ENCODE measurements around the gene APBB2. TPM values are rescaled to one million over a fixed set of nuclear protein-coding genes. Genes with fewer than 3 reads are reported as not detected.

APBB2 gene
- total RNA-seq, 1 donor = 3.7 TPM

DNA sequence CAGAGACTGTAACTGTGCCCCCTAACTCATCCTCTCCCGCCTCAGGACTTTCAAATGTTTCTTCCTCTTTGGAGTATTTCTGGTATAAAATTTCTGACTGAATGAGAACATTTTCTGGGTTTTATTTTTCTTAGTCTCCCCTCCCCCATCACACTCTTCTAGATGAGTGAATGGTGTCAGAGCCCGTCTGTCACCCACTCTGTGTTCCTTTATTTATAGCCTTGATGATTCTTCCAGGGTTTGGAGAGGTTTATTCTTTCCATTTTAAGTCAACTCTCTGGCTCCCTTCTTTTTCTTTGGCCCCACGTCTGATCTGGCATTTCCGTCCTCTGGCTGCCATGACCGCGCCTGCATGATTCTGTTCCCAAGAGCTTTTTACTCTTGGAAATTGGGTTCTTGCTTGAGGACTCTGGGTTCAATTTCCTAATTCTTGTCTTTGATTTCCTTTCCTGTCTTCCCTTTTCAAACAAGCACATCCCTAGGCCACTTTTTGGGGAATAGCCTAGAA is 335.7 kb downstream of the APBB2 start:
- H3K9me3 ChIP-seq (ENCODE audit: low read depth, low read length) = no peaks in the 10 kb centered on the region
- no peaks in the 10 kb centered on the region for H3K27me3 ChIP-seq (ENCODE audit: insufficient read depth, low read length)
- H3K4me1 ChIP-seq (ENCODE audit: insufficient read depth, low read length) = no peaks in the 10 kb centered on the region
- H3K4me3 ChIP-seq (ENCODE audit: low read length) = no peak overlapping the region

DNA sequence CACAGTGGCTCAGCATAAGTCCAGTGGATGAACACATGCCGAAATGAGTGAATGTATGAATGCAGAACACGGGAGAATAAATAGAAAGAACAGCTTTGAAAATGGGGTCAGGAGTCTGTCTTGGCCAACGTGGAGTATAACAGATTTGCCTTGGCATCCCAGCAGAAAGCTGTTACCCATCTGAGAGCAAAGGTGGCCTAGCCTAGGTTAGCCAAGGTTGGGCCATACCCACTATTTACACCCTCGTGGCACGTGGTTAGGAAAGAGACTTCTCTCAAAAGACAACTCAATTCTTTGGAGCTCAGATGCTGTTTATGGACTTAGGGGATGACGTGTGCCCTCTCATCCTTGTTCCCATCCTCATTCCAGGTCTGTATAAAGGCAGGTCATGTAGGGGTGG is 337.3 kb downstream of the APBB2 start:
- H3K9me3 ChIP-seq (ENCODE audit: low read depth, low read length) = no peaks in the 10 kb centered on the region
- H3K4me3 ChIP-seq (ENCODE audit: low read length) = no peak overlapping the region
- no peaks in the 10 kb centered on the region for H3K4me1 ChIP-seq (ENCODE audit: insufficient read depth, low read length)
- no peaks in the 10 kb centered on the region for H3K27me3 ChIP-seq (ENCODE audit: insufficient read depth, low read length)

DNA sequence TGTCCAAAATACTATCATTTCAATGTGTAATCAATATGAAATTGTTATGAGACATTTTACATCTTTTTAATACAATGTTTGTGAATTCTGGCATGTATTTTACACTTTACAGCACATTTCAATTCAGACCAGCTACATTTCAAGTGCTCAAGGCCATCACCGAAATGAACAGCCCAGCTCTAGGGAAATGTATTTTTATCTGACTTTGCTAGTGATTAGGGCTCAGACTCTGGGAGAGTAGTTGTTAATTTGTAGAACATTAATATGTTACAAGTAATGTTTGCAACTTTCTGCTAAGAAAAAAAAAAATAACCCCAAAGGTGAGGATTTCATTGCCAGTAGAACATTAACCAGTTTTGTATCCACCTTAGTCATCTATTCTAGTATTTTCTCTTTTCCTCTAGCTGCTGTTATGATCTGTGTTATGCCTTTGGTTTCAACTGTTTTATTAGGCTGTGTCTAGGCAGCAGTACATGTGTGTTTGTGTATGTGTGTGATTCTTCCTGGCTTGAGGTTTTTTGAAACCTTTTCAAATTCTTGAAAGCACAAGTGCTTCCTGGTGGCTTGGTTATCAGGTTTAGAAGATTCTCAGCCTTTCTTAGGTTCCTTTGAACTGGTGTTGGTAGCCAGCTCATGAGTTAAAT is 338.7 kb downstream of the APBB2 start:
- Histone ChIP-seq H3K4me1 (ENCODE audit: insufficient read depth, low read length) (no peaks in the 10 kb centered on the region), H3K9me3 (ENCODE audit: low read depth, low read length) (no peaks in the 10 kb centered on the region), H3K27me3 (ENCODE audit: insufficient read depth, low read length) (no peaks in the 10 kb centered on the region), H3K4me3 (ENCODE audit: low read length) (no peak overlapping the region)

DNA sequence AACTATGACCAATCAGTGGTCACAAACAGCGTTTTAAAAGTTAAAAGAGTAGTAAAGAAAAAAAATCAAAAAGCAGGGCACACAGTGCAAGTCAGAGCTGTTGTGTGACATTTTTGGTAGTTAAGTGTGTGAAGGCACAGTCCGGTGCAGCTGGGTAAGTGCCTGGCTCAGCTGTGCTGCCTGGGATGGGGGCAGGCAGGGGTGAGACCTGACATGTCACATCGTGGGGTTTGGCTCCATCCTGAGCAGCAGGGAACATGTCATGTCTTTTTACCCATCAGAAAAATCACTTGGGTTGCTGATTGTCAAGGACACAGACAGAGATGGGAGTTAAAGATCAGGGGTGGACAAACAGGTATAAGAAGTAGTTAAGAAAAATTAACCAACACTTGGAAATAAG is 339.4 kb downstream of the APBB2 start:
- no peak overlapping the region for H3K4me3 ChIP-seq (ENCODE audit: low read length)
- H3K27me3 ChIP-seq (ENCODE audit: insufficient read depth, low read length) = no peaks in the 10 kb centered on the region
- H3K9me3 ChIP-seq (ENCODE audit: low read depth, low read length) = no peaks in the 10 kb centered on the region
- H3K4me1 ChIP-seq (ENCODE audit: insufficient read depth, low read length) = no peaks in the 10 kb centered on the region

DNA sequence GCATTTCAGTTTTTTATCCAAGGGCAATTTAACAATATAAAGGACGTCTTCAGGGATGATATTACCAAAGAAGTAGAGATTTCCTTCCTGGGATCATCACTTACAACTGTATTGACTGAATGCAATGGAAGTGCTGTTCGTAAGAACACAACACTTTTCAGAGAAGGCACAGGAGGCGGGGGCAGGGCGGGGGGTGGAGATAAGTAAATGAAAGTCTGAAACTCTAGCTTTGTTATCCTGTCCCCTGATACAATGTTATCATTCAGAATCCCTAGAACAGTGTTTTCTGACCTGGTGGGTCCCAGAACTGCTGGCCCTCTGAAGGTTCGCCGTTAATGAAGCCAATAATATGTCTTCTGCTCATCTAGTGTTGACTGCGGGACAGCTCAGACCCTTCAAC is 340.0 kb downstream of the APBB2 start:
- no peak overlapping the region for H3K4me3 ChIP-seq (ENCODE audit: low read length)
- no peaks in the 10 kb centered on the region for H3K4me1 ChIP-seq (ENCODE audit: insufficient read depth, low read length)
- H3K27me3 ChIP-seq (ENCODE audit: insufficient read depth, low read length) = no peaks in the 10 kb centered on the region
- no peaks in the 10 kb centered on the region for H3K9me3 ChIP-seq (ENCODE audit: low read depth, low read length)

DNA sequence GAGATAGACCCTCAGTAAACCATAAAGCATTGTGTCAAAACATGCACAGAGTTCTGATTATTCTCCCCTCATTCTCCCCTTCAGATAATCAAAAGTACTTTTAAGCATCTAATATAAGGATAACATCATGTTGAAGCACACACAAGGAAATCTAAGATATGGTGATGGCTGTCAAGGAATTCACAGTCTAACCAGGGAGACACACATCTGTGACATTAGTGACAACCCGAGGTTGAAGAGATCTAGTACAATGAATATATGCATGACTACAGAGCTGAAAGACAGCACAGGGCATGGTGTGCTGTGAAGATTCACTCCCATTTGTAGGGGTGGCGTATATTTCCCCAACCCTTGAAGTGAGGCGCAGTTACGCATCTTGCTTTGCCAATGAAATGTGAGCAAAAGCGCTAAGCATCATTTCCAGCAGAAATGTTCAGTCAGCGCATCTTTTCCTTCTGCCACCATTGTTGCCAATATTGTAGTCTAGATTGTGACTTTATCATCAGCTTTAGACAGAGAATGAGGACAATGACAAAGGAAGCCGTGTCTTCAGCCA is 342.6 kb downstream of the APBB2 start:
- H3K27me3 ChIP-seq (ENCODE audit: insufficient read depth, low read length) = no peaks in the 10 kb centered on the region
- no peak overlapping the region for H3K4me3 ChIP-seq (ENCODE audit: low read length)
- no peaks in the 10 kb centered on the region for H3K9me3 ChIP-seq (ENCODE audit: low read depth, low read length)
- no peaks in the 10 kb centered on the region for H3K4me1 ChIP-seq (ENCODE audit: insufficient read depth, low read length)

DNA sequence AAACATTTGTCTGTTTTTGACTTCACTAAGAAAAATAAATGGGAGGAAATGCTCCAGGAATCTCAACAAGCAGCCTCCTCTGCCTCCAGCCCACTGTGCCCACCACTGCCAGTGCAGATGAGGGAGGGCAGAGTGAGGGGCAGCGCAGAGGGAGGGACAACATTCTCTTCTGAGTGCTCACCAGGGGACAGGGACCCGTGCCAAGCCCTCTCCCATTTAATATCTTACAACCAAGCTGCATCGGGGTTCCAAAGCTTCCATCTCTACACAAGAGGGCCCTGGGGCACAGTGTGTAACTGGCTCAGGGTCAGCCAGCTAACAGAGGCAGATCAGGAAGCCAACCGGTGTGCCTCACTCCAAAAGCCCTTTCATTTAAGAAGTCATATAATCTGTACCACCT is 344.2 kb downstream of the APBB2 start:
- Histone ChIP-seq H3K27me3 (ENCODE audit: insufficient read depth, low read length) (no peaks in the 10 kb centered on the region), H3K4me3 (ENCODE audit: low read length) (no peak overlapping the region), H3K4me1 (ENCODE audit: insufficient read depth, low read length) (no peaks in the 10 kb centered on the region), H3K9me3 (ENCODE audit: low read depth, low read length) (no peaks in the 10 kb centered on the region)

DNA sequence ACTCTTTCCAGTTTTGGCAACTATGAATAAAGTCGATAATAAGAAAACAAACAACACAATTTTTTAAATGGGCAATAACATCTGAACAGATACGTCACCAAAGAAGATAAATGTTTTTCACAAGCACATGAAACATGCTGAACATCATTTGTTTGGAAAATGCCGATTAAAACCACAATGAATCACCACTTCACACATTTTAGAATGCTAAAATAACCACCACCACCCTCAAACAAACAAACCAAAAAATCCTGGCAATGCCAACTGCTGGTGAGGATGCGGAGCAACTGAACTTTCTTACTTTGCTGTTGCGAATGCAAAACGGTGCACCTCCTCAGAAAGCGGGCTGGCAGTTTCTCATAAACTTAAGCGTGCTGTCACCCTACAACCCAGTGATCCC is 348.6 kb downstream of the APBB2 start:
- Histone ChIP-seq H3K4me3 (ENCODE audit: low read length) (no peak overlapping the region), H3K27me3 (ENCODE audit: insufficient read depth, low read length) (no peaks in the 10 kb centered on the region), H3K9me3 (ENCODE audit: low read depth, low read length) (no peaks in the 10 kb centered on the region), H3K4me1 (ENCODE audit: insufficient read depth, low read length) (no peaks in the 10 kb centered on the region)

DNA sequence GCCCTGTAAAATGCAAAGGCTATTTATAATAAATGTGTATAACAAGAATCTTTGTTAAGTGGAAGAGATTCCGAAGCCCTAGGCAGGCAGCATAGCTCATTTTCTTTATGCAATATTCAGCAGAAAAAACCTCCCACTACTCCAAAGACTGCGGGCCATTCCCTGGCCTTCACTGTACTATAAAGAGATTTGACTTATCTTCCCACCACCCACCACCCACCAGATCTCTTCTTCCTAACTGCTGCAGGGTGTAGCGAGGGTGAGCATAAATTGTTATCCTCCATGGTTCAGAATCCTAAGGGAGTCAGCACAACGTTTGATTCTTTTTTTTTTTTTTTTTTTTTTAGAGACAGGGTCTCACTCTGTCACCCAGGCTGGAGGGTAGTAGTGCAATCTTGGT is 349.8 kb downstream of the APBB2 start:
- Histone ChIP-seq H3K9me3 (ENCODE audit: low read depth, low read length) (no peaks in the 10 kb centered on the region), H3K4me1 (ENCODE audit: insufficient read depth, low read length) (no peaks in the 10 kb centered on the region), H3K27me3 (ENCODE audit: insufficient read depth, low read length) (no peaks in the 10 kb centered on the region), H3K4me3 (ENCODE audit: low read length) (no peak overlapping the region)

DNA sequence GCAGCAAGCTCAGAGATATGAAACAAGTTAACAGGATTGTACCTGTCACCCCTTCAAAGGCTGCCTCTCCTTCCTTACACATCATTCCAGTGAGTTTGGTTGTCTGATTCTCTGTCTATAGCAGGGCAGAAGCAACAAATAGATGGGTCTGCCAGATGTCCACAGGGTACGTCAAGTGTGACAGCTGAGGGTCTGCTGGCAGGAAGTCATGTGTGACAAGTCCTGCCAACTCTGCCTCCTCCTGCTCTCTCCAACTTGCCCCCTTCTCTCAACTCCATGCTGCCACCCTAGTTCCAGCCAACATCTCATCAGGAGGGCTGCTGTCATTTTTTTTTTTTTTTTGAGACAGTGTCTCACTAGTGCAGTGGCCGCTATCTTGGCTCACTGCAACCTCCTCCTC is 355.4 kb downstream of the APBB2 start:
- H3K27me3 ChIP-seq (ENCODE audit: insufficient read depth, low read length) = peaks cover 8% of the 10 kb centered on the region
- no peak overlapping the region for H3K4me3 ChIP-seq (ENCODE audit: low read length)
- H3K9me3 ChIP-seq (ENCODE audit: low read depth, low read length) = no peaks in the 10 kb centered on the region
- H3K4me1 ChIP-seq (ENCODE audit: insufficient read depth, low read length) = peaks cover 30% of the 10 kb centered on the region

DNA sequence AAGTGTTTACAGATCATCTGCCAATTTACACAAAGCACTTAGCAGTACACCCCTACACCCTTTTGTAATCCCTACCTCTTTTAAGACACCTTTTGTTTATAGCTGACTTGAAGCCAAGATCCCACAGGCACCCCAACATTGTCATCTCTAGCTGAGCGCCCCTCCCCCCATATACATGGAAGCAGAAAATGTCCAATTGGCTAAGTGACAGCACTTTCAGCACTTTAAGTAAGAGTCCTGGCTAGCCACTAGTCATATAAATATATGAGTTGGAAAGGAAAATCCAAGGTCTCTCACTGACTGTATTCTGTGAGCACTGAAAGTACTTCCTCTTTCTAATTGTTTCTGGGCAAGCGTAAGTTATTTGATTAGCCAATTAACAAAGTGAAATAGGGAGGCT is 356.4 kb downstream of the APBB2 start:
- H3K4me3 ChIP-seq (ENCODE audit: low read length) = no peak overlapping the region
- H3K27me3 ChIP-seq (ENCODE audit: insufficient read depth, low read length) = peaks cover 8% of the 10 kb centered on the region
- H3K4me1 ChIP-seq (ENCODE audit: insufficient read depth, low read length) = peaks cover 30% of the 10 kb centered on the region
- H3K9me3 ChIP-seq (ENCODE audit: low read depth, low read length) = no peaks in the 10 kb centered on the region

DNA sequence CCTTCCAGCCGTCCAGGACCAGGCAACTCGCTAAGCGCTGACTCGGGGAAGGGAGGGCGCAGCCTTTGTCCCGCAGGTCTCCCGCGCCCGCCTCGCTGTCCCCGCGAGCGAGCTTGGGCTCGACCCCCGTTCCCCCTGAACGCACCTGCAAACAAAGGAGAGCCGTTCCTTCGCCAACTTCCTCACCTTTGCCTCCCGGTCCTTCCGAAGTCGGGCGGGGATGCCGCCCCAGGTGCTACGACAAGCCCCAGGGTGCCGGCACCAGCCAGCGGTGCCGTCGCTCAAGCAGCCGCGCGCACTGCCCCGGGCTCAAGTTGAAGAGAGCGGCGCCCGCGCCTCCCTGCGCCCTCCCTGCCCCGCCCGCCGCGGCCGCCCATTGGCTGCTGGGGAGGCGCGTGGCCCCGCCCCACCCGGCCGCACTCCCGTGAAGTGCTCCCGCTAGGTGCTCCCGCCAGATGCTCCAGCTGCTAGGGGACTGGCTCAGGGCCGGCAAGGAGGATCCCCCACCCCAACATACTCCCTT is 357.4 kb downstream of the APBB2 start:
- peaks cover 8% of the 10 kb centered on the region for H3K27me3 ChIP-seq (ENCODE audit: insufficient read depth, low read length)
- no peaks in the 10 kb centered on the region for H3K9me3 ChIP-seq (ENCODE audit: low read depth, low read length)
- H3K4me3 ChIP-seq (ENCODE audit: low read length) = peak overlapping the region; percentile 23

DNA sequence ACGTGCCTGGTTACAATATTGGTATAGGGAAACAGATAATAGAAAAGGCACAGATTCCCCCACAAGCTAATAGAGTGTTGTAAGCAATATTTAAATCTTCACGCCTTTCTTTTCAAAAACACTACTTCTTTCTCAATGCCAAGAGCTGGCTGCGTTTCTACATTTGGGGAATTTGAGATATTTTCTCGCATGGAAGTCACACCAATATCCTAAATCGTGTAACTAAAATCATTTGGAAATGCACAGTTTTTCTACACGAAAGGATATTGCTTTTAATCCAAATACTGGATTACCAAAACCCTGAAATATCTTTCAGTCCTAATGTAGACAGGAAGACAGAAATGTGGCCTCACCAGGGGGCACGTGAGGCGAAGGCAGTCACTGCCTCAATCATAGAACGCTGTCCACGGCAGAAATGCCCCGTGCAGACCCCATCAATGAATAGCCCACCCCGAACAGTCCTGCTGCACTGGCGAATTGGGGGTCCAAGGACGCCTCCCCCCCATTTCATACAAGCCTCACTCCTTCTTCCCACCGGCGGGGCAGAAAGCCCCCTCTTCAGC is 358.0 kb downstream of the APBB2 start:
- Histone ChIP-seq H3K27me3 (ENCODE audit: insufficient read depth, low read length) (peaks cover 8% of the 10 kb centered on the region), H3K9me3 (ENCODE audit: low read depth, low read length) (no peaks in the 10 kb centered on the region), H3K4me3 (ENCODE audit: low read length) (peak overlapping the region; percentile 23), H3K4me1 (ENCODE audit: insufficient read depth, low read length) (peaks cover 30% of the 10 kb centered on the region)

More for the DNA sequence above, 357.4 kb downstream of the APBB2 start:
- peaks cover 30% of the 10 kb centered on the region for H3K4me1 ChIP-seq (ENCODE audit: insufficient read depth, low read length)

DNA sequence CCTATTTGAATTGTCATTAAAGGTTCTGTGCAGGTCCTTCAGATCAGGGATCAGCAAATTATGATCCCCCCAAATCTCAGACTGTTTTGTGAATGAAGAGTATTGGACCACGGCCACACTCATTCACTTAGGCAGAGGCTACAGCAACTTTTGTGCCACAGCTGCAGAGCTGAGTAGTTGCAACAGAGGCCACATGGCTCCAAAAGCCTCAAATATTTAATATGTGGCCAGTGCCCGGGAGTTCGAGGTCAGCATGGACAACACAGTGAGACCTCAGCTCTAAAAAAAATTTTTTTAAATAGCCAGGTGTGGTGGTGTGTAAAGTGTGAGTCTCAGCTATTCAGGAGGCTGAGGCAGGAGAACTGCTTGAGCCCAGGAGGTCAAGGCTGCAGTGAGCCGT is 363.8 kb downstream of the APBB2 start:
- Histone ChIP-seq H3K4me3 (ENCODE audit: low read length) (no peak overlapping the region), H3K4me1 (ENCODE audit: insufficient read depth, low read length) (peaks cover 6% of the 10 kb centered on the region), H3K27me3 (ENCODE audit: insufficient read depth, low read length) (no peaks in the 10 kb centered on the region), H3K9me3 (ENCODE audit: low read depth, low read length) (no peaks in the 10 kb centered on the region)

DNA sequence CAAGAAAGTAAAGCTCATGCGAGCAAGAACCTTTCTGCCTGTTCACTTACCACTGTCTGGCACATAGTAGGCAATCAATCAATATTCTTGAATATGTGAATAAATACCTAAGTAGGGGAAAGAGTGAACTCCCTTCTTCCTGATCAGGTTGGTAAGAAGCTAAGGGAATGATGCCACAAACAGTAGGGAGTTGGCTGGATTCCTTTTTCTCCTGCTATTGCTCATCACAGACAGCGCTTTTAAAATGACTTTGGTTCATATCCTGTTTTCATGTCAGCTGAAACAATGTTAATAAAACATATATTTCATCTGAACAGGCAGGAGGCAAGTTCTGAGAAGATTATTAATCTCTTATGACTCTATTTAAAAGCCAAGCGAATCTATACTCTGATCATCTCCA is 365.4 kb downstream of the APBB2 start:
- H3K27me3 ChIP-seq (ENCODE audit: insufficient read depth, low read length) = no peaks in the 10 kb centered on the region
- H3K9me3 ChIP-seq (ENCODE audit: low read depth, low read length) = no peaks in the 10 kb centered on the region
- H3K4me3 ChIP-seq (ENCODE audit: low read length) = no peak overlapping the region
- no peaks in the 10 kb centered on the region for H3K4me1 ChIP-seq (ENCODE audit: insufficient read depth, low read length)

DNA sequence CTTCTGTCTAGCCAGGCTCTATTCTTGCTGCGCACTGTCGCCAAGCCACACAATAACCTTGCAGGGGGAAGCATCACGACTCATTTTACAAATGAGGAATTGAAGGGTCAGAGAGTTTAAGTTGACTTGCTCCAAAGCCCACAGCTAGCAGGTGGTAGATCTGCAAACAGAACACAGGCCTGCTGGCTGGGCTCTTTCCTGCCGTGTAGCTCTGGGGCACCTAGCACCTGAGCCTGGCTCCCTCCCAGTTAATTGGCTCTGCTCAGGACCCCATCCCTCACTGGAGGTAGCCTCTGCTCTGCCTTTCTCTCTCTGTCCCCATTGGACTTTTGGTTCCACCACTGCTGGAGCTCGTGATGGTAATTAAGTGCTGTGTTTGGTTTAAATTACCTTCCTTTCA is 366.1 kb downstream of the APBB2 start:
- Histone ChIP-seq H3K9me3 (ENCODE audit: low read depth, low read length) (no peaks in the 10 kb centered on the region), H3K27me3 (ENCODE audit: insufficient read depth, low read length) (no peaks in the 10 kb centered on the region), H3K4me1 (ENCODE audit: insufficient read depth, low read length) (no peaks in the 10 kb centered on the region), H3K4me3 (ENCODE audit: low read length) (no peak overlapping the region)

Data from mononuclear cell (primary cell).